ENCODE results near the gene FNTB. TPM values are rescaled to one million over a fixed set of nuclear protein-coding genes. Genes with fewer than 3 reads are reported as not detected.

The FNTB gene
- total RNA-seq, 2 experiments from 2014 or later: 17.9 to 18.8 TPM

DNA sequence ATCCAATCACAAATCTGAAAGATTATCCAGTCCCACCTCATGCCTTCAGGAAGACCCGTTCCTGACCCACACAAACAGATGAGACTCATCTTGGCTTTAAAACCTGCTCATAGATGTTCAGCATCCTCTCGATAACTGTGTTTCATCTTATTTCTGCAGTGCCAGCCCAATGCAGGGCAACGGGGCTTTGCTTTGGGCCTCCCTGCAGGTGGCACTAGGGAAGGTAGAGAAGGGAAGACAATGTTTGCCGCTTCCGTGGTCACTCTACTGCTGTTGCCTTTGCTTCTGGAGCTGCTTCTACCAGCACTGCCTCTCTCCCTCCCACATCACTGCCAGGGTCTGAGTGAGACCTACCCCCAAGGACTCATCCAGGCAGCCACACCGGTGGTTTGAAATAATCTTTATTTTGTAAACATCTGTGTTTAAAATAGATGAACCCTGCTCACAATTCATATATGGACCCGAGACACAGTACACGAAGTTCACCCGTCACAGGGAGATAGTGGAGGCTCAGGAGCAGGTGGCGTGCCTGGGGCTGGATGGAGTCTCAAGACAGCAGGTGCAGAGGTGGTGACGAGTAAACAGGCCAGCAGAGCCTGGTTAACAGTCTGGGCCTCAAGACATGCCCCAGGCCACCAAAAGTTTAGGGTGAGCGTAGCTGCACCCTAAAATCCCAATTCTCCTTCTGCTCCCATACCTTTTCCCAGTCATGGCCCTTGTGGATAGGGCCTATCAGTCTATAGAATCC, 41.1 kb upstream of the FNTB start:
- peaks cover 31% of the 10 kb centered on the region for H3K4me1 Mint-ChIP-seq (ENCODE audit: low read depth)
- H3K4me3 Mint-ChIP-seq: no peak overlapping the region
- ChIA-PET CTCF (interaction anchor here (1.3 kb wide), 1 partner anchor 122 kb away, joined by 3 read pairs; no protein-coding TSS in a partner anchor), POLR2A (interaction anchor here (0.8 to 0.9 kb wide), 2 partner anchors 21 to 31 kb away, joined by 3 to 4 read pairs; no protein-coding TSS in a partner anchor)
- no peaks in the 10 kb centered on the region for H3K9me3 Mint-ChIP-seq (ENCODE audit: insufficient read depth)
- no peak overlapping the region for H3K27ac Mint-ChIP-seq
- no peak for DNase-seq
- H3K36me3 Mint-ChIP-seq (ENCODE audit: low read depth): peaks cover 16% of the 10 kb centered on the region
- H3K27me3 Mint-ChIP-seq (ENCODE audit: low read depth): no peaks in the 10 kb centered on the region
- ATAC-seq: no peak

DNA sequence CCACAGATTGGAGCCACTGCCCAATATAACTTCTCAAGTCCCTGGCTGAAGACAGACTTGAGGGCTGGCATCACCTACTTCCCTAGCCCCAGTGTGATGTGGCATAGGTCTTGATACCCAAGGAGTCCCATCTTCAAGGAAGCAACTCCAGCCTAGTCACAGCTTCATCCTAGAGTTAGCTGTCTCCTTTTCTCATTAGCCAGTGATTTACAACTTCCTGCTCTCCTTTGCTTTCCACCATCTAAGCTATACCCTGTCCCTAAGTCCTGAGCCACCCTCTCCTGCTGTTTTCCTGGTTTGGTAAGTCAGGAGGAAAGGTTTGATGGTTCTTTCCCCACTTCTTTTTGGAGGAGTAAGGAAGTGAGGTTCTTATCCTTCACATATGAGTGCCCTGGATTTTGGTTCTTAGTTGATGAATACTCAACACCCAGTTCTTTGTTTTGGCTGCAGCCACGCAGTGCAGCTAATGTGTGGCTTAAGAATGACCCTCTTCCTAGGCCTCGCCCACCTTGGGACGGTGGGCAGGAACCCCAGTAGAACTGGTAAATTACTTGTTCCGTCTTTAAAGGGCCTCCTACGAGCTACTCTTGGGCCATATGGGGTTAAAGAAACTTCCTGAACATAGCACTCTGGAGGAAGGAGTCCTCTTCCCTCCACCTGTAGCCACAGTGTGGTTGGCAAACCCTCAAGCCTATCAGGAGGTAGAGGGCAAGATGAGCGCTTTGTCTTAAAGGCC, 40.2 kb upstream of the FNTB start:
- H3K27ac Mint-ChIP-seq: no peak overlapping the region
- H3K36me3 Mint-ChIP-seq (ENCODE audit: low read depth): peaks cover 12% of the 10 kb centered on the region
- DNase-seq (no peak), ATAC-seq (no peak)
- CTCF ChIA-PET: no interaction called here
- H3K4me3 Mint-ChIP-seq: no peak overlapping the region
- peaks cover 31% of the 10 kb centered on the region for H3K4me1 Mint-ChIP-seq (ENCODE audit: low read depth)
- POLR2A ChIA-PET: interaction anchor here (0.8 to 0.9 kb wide), 2 partner anchors 20 to 31 kb away, joined by 3 to 4 read pairs; no protein-coding TSS in a partner anchor
- H3K9me3 Mint-ChIP-seq (ENCODE audit: insufficient read depth): no peaks in the 10 kb centered on the region
- H3K27me3 Mint-ChIP-seq (ENCODE audit: low read depth): no peaks in the 10 kb centered on the region

DNA sequence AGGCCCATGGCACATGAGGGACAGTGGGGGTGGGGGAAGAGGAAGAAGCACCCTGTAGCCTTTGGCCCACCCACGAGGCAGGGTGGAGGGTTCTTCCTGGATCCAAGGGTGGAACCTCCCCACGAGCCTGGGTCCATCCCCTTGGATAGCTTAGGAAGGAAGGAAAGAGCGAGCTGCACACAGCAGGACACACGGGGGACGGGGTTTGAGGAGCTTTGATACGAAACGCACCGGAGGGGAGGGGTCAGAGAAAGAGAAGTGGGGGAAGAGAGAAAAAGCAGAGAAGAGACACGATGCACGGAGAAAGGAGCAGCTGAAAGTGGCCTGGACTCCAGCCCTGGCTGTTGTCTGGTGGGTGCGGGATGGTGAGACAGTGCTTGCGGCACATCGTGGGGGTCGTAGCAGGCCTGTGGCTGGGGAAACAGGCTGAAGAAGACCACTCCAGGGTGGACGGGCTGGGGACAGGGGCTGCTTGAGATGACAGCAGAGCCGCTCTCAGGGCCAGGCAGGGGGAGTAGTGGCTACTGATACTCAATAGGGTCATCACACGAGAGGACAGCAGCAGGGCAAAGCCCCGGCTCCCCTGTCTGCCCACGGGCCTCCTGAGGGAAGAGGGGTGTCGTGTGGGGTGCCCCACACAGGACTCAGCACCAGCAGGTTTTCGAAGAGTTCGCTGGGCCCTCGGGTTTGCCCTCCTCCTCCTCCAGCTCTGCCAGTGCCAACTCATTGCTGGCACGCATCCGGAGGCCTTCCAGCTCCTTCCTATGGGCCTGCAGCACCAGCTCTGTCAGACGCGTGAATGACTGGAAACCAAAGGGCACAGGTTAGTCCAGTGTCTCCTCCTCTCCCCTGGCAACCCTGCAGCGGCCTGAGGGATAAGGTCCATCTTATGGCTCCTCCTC, 38.7 kb upstream of the FNTB start:
- peaks cover 11% of the 10 kb centered on the region for H3K36me3 Mint-ChIP-seq (ENCODE audit: low read depth)
- peak overlapping the region; percentile 58 for H3K27ac Mint-ChIP-seq
- no peak overlapping the region for H3K4me3 Mint-ChIP-seq
- H3K9me3 Mint-ChIP-seq (ENCODE audit: insufficient read depth): no peaks in the 10 kb centered on the region
- peaks cover 29% of the 10 kb centered on the region for H3K4me1 Mint-ChIP-seq (ENCODE audit: low read depth)
- no peaks in the 10 kb centered on the region for H3K27me3 Mint-ChIP-seq (ENCODE audit: low read depth)
- DNase-seq (no peak), ATAC-seq (no peak)
- POLR2A ChIA-PET: interaction anchor here (1.0 kb wide), 1 partner anchor 12 kb away, joined by 3 read pairs; no protein-coding TSS in a partner anchor
- CTCF ChIA-PET: interaction anchor here (1.0 to 1.5 kb wide), 2 partner anchors 11 to 33 kb away, joined by 3 read pairs; partner anchors contain the start of gene CHURC1

DNA sequence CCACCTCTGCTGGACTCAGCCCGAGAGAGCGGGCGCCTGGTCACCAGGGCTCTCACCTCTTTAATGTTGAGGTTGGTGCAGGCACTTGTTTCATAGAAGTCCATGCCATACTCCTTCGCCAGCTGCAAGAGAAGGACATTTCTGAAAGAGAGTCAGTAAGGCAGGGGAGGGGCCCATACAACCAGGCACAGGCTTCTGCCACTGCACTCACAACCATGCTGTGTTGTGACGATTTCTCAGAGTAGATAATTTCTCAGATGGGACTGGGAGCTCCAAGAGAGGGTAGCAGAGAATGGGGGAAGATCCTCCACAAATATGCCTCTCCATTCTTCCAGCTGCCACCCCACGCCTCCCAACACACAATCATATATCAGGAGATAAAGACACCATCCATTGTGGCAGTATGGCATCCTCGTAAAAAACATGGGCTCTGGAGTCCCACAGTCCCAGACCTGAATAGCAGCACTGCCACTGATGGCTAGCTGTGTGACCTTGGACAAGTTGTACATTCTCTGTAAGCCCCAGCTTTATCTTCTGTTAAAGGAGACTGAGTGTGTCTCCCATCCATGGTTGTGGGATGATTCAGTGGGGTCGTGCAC, 38.0 kb upstream of the FNTB start:
- ATAC-seq (no peak), DNase-seq (no peak)
- H3K27ac Mint-ChIP-seq: no peak overlapping the region
- peaks cover 11% of the 10 kb centered on the region for H3K36me3 Mint-ChIP-seq (ENCODE audit: low read depth)
- peaks cover 21% of the 10 kb centered on the region for H3K4me1 Mint-ChIP-seq (ENCODE audit: low read depth)
- H3K9me3 Mint-ChIP-seq (ENCODE audit: insufficient read depth): no peaks in the 10 kb centered on the region
- POLR2A ChIA-PET: no interaction called here
- no peaks in the 10 kb centered on the region for H3K27me3 Mint-ChIP-seq (ENCODE audit: low read depth)
- CTCF ChIA-PET: interaction anchor here (1.5 kb wide), 1 partner anchor 34 kb away, joined by 3 read pairs; the partner anchor contains the start of gene CHURC1
- H3K4me3 Mint-ChIP-seq: no peak overlapping the region

DNA sequence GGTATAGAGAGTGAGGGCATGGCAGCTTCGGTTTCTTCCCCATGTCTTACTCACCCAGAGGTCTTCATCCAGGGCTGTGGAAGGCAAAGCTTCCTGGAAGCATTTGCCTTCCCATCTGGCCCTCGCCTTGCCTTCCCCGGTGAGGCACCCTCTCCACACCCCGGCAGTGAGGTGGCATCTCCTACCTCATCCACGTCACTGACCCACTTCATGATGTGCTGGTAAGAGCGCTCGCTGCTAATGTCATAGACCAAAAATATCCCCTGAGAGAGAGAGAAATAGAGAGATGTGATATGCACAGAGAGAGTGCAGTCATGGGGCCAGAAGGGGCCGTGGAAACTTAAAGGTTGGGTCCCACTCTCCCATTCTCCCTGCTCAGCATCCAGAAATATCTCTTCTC, 35.8 kb upstream of the FNTB start:
- POLR2A ChIA-PET: no interaction called here
- Mint-ChIP-seq H3K36me3 (ENCODE audit: low read depth) (no peaks in the 10 kb centered on the region), H3K9me3 (ENCODE audit: insufficient read depth) (no peaks in the 10 kb centered on the region), H3K27me3 (ENCODE audit: low read depth) (no peaks in the 10 kb centered on the region), H3K4me3 (no peak overlapping the region), H3K4me1 (ENCODE audit: low read depth) (peaks cover 12% of the 10 kb centered on the region), H3K27ac (no peak overlapping the region)
- ATAC-seq: no peak
- CTCF ChIA-PET: no interaction called here
- no peak for DNase-seq

DNA sequence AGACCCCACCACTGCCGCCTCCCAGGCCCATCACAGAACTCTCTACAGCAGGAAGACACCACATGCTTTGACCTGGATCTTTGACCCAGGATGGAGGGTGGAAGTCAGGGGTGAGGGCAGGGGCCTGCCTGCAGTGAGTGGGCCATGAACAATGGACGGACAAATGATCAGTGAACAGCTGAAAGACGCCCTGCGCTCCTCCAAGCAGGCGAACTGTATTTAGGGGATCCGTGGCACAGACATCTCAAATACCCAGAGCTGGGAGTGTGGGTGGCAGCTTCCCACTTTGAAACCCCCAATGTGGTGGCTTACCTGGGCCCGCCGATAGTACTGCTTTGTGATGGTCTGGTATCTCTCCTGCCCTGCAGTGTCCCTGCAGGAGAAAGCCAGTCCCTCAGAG, 35.4 kb upstream of the FNTB start:
- H3K4me3 Mint-ChIP-seq: no peak overlapping the region
- ATAC-seq (no peak), DNase-seq (no peak)
- peaks cover 12% of the 10 kb centered on the region for H3K4me1 Mint-ChIP-seq (ENCODE audit: low read depth)
- ChIA-PET CTCF (interaction anchor here (1.1 kb wide), 1 partner anchor 59 kb away, joined by 3 read pairs; no protein-coding TSS in a partner anchor), POLR2A (no interaction called here)
- no peak overlapping the region for H3K27ac Mint-ChIP-seq
- no peaks in the 10 kb centered on the region for H3K36me3 Mint-ChIP-seq (ENCODE audit: low read depth)
- no peaks in the 10 kb centered on the region for H3K27me3 Mint-ChIP-seq (ENCODE audit: low read depth)
- no peaks in the 10 kb centered on the region for H3K9me3 Mint-ChIP-seq (ENCODE audit: insufficient read depth)

DNA sequence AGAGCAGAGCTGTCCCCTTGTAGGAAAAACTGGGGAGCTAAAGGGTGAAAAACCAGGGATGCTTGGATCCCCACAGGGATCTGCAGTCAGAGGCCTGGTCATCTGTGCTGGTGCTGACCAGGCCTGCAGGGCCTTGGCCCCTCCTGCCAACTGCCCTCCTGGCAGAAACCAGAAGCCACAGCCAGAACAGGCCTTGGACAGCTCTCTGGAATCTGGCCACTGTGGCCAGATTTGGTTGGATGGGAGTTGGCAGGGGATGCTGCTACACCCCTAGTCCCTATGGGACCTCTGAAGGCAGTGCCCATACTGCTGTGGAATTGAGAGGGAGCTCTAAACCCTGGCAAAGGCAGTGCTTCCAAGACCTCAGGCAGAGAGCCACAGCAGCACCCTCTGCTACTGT, 35.0 kb upstream of the FNTB start:
- peaks cover 8% of the 10 kb centered on the region for H3K4me1 Mint-ChIP-seq (ENCODE audit: low read depth)
- H3K27me3 Mint-ChIP-seq (ENCODE audit: low read depth): no peaks in the 10 kb centered on the region
- no peaks in the 10 kb centered on the region for H3K36me3 Mint-ChIP-seq (ENCODE audit: low read depth)
- POLR2A ChIA-PET: no interaction called here
- CTCF ChIA-PET: interaction anchor here (1.1 kb wide), 1 partner anchor 60 kb away, joined by 3 read pairs; no protein-coding TSS in a partner anchor
- H3K4me3 Mint-ChIP-seq: no peak overlapping the region
- ATAC-seq (no peak), DNase-seq (no peak)
- H3K9me3 Mint-ChIP-seq (ENCODE audit: insufficient read depth): no peaks in the 10 kb centered on the region
- no peak overlapping the region for H3K27ac Mint-ChIP-seq

DNA sequence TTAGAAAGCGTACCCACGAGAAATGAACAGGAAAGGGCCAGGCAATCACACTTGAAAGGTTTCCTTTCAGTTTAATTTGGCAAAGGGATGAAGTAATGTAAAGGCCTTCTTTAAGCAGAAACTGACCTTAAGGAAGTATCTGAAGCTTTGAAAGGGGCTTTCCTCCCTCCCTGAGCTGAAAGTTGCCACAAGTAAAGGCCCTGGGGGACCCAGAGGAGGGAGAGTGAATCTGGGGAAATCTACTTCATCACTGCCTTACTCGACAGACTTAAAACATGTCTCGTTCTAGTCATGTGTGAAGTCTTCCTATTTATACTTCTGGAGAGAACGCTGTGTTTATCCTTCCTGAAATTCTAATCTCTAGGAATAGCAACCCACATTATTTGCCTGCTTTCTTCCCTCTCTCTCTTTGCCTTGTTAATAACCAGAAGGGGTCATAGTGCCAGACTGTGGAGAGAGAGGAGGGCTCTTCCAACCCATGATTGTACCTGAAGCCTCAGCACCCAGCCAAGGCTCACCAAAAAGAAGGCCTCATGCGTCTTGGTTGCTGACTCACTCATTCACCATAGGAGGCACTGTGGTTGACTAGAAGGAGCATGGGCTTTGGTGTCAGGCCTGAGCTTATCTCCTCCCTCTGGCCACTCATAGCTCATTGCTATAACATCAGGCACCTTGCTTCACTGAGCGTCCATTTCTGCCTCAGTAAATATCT, 33.9 kb upstream of the FNTB start:
- Mint-ChIP-seq H3K4me1 (ENCODE audit: low read depth) (peaks cover 3% of the 10 kb centered on the region), H3K9me3 (ENCODE audit: insufficient read depth) (no peaks in the 10 kb centered on the region), H3K27ac (peak overlapping the region; percentile 5), H3K36me3 (ENCODE audit: low read depth) (no peaks in the 10 kb centered on the region), H3K4me3 (no peak overlapping the region), H3K27me3 (ENCODE audit: low read depth) (no peaks in the 10 kb centered on the region)
- peak; percentile 27 for ATAC-seq
- no peak for DNase-seq
- ChIA-PET POLR2A (interaction anchor here (1.1 kb wide), 1 partner anchor 15 kb away, joined by 3 read pairs; no protein-coding TSS in a partner anchor), CTCF (interaction anchor here (1.1 to 1.5 kb wide), 3 partner anchors 9 to 42 kb away, joined by 3 to 4 read pairs (median 3); no protein-coding TSS in a partner anchor)

DNA sequence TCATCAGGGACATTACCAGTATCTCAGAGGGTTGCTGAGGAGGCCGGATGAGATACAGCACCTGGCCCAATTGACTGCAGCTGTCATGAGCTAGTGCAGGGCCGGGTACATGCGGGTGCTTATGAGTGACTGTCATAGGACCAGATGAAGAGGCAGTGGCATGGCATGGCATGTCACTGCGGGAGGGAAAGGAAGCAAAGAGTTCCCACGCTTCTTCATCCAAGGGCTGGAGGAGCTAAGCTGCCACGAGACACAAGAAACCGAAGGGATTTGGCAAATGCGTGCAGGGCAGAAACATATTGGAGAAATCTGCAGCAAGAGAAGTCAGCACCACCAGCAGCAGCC, 33.4 kb upstream of the FNTB start:
- Mint-ChIP-seq H3K9me3 (ENCODE audit: insufficient read depth) (no peaks in the 10 kb centered on the region), H3K4me1 (ENCODE audit: low read depth) (peaks cover 3% of the 10 kb centered on the region), H3K27ac (no peak overlapping the region), H3K36me3 (ENCODE audit: low read depth) (no peaks in the 10 kb centered on the region), H3K4me3 (no peak overlapping the region), H3K27me3 (ENCODE audit: low read depth) (no peaks in the 10 kb centered on the region)
- DNase-seq (no peak), ATAC-seq (no peak)
- ChIA-PET CTCF (interaction anchor here (1.1 to 1.5 kb wide), 3 partner anchors 9 to 43 kb away, joined by 3 to 4 read pairs (median 3); no protein-coding TSS in a partner anchor), POLR2A (interaction anchor here (1.1 kb wide), 1 partner anchor 16 kb away, joined by 3 read pairs; no protein-coding TSS in a partner anchor)

DNA sequence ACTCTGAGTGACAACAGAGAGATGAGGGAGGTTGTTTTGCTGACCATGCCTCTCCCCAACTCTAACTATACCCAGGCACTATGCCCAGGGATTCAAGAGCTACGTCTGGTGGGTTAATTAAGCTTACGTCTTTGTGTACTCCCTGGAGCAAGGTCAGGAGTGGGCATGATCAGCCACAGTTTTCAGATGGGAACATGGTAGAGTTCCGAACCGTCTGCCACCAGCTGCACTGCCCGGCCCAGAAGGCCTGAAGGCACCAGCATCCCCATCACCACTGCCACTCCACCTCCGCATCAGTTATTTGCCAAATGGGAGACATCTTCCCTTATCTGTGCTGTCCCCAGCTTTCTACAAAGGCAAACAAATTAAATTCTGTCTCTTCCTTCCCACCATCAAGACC, 33.0 kb upstream of the FNTB start:
- Mint-ChIP-seq H3K36me3 (ENCODE audit: low read depth) (no peaks in the 10 kb centered on the region), H3K27ac (no peak overlapping the region), H3K4me3 (no peak overlapping the region), H3K4me1 (ENCODE audit: low read depth) (peaks cover 3% of the 10 kb centered on the region), H3K9me3 (ENCODE audit: insufficient read depth) (no peaks in the 10 kb centered on the region), H3K27me3 (ENCODE audit: low read depth) (no peaks in the 10 kb centered on the region)
- no peak for ATAC-seq
- DNase-seq: no peak
- ChIA-PET POLR2A (interaction anchor here (1.1 kb wide), 1 partner anchor 16 kb away, joined by 3 read pairs; no protein-coding TSS in a partner anchor), CTCF (interaction anchor here (1.1 to 1.5 kb wide), 3 partner anchors 10 to 43 kb away, joined by 3 to 4 read pairs (median 3); no protein-coding TSS in a partner anchor)

Measured in activated CD8-positive, alpha-beta T cell treated with anti-CD3 and anti-CD28 coated beads, Interleukin-2, amount 10 ng/mL, durations not matched to agents 7 days and 5 days (primary cell).